GM23248 (cell line): ENCODE results near the gene GLRX.
"Not testable (repeated sequence)": the region's sequence is repeated elsewhere in the genome, so short reads cannot be mapped to it uniquely, and the experiment has no call there.

Source experiments
- EZH2 ChIP-seq: fragments of 200-600 bp; sonication (generic); IDR thresholded peaks from 2 replicates; pipeline ENCODE4 v1.6.1; 2018; ENCODE audit warnings: antibody characterized with exemption, mild to moderate bottlenecking; ENCODE audit not compliant: insufficient read depth, poor library complexity, severe bottlenecking
- EZH2phosphoT487 ChIP-seq: fragments of 200-600 bp; sonication (generic); IDR thresholded peaks from 2 replicates; pipeline ENCODE4 v1.6.1; 2018; ENCODE audit warnings: antibody characterized with exemption, moderate library complexity, mild to moderate bottlenecking, low read depth; ENCODE audit not compliant: insufficient read depth

GRCh38 chr5:95811461-95812073 lies 11.0 kb downstream of the GLRX start:
- TF ChIP-seq EZH2, EZH2phosphoT487: not testable (repeated sequence)
